Hematopoietic multipotent progenitor cell treated with erythropoietin and hydrocortisone succinate and interleukin-3 and kit ligand, for 15 days (in vitro differentiated cells): ENCODE results near the gene CRB2.

Experiments used
- DNase-seq: peaks from one replicate; pipeline ENCODE4 v3.0.0-alpha.2; 2015; ENCODE audit warnings: low spot score

CRB2 gene

GRCh38 chr9:123402981-123403509 is 47.0 kb downstream of the CRB2 start:
- DNase-seq: no peak

GRCh38 chr9:123406016-123406415 is 50.0 kb downstream of the CRB2 start:
- DNase-seq: no peak

- DNase-seq: no peak
Observed at GRCh38 chr9:123406691-123407216, 50.8 kb downstream of the CRB2 start.

- DNase-seq: no peak
Observed at GRCh38 chr9:123407217-123407851, 51.3 kb downstream of the CRB2 start.

GRCh38 chr9:123408313-123409262 is 52.6 kb downstream of the CRB2 start:
- no peak for DNase-seq

GRCh38 chr9:123410281-123410910 is 54.4 kb downstream of the CRB2 start:
- DNase-seq: no peak

GRCh38 chr9:123411191-123411590 is 55.2 kb downstream of the CRB2 start:
- no peak for DNase-seq

- no peak for DNase-seq
Observed at GRCh38 chr9:123411636-123412035, 55.6 kb downstream of the CRB2 start.

- DNase-seq: no peak
Observed at GRCh38 chr9:123412171-123412820, 56.3 kb downstream of the CRB2 start.

GRCh38 chr9:123414204-123414603 is 58.2 kb downstream of the CRB2 start:
- DNase-seq: no peak

- peak; percentile 18 for DNase-seq
Observed at GRCh38 chr9:123414936-123415930, 59.2 kb downstream of the CRB2 start.

- DNase-seq: no peak
Observed at GRCh38 chr9:123416176-123416575, 60.2 kb downstream of the CRB2 start.

- no peak for DNase-seq
Observed at GRCh38 chr9:123417289-123418051, 61.5 kb downstream of the CRB2 start.

GRCh38 chr9:123418052-123418430 is 62.0 kb downstream of the CRB2 start:
- DNase-seq: no peak

- no peak for DNase-seq
Observed at GRCh38 chr9:123418506-123418905, 62.5 kb downstream of the CRB2 start.

- no peak for DNase-seq
Observed at GRCh38 chr9:123419091-123419490, 63.1 kb downstream of the CRB2 start.

- DNase-seq: no peak
Observed at GRCh38 chr9:123419721-123420591, 64.0 kb downstream of the CRB2 start.

- DNase-seq: no peak
Observed at GRCh38 chr9:123420592-123421111, 64.7 kb downstream of the CRB2 start.

- DNase-seq: no peak
Observed at GRCh38 chr9:123421186-123421585, 65.2 kb downstream of the CRB2 start.
